AG09319 (cell line): Measurements from ENCODE around the gene ZCCHC14.

ENCODE experiments used
- DNase-seq: peaks from one replicate; pipeline ENCODE4 v3.0.0-alpha.2; 2010; ENCODE audit warnings: low read depth; ENCODE audit errors: extremely low read depth
- TF ChIP-seq, protein P1 (sequence below): IDR thresholded peaks from 2 replicates; pipeline ENCODE4 v1.5.1; 2011; ENCODE audit warnings: low read depth, mild to moderate bottlenecking, inconsistent platforms, low read length, moderate library complexity

The ZCCHC14 gene

DNA sequence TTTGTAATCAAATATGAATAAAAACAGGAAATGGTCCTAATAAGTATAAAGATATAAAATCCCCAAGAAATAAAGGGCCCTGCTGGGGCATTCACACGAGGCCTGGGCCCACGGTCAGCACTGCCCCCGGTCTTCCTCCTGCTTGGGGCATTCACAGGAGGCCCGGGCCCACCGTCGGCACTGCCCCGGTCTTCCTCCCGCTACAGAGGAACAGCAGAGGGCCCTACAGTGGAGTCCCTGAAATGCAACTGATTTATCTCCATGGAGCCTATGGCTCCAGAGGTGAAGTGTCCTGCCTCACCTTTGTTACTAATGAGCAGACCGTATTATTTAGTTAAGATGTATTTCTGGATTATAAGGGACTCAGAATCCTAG, 54.2 kb downstream of the ZCCHC14 start:
- DNase-seq, result no peak
- TF ChIP-seq, protein P1, sequence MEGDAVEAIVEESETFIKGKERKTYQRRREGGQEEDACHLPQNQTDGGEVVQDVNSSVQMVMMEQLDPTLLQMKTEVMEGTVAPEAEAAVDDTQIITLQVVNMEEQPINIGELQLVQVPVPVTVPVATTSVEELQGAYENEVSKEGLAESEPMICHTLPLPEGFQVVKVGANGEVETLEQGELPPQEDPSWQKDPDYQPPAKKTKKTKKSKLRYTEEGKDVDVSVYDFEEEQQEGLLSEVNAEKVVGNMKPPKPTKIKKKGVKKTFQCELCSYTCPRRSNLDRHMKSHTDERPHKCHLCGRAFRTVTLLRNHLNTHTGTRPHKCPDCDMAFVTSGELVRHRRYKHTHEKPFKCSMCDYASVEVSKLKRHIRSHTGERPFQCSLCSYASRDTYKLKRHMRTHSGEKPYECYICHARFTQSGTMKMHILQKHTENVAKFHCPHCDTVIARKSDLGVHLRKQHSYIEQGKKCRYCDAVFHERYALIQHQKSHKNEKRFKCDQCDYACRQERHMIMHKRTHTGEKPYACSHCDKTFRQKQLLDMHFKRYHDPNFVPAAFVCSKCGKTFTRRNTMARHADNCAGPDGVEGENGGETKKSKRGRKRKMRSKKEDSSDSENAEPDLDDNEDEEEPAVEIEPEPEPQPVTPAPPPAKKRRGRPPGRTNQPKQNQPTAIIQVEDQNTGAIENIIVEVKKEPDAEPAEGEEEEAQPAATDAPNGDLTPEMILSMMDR, result no peak

DNA sequence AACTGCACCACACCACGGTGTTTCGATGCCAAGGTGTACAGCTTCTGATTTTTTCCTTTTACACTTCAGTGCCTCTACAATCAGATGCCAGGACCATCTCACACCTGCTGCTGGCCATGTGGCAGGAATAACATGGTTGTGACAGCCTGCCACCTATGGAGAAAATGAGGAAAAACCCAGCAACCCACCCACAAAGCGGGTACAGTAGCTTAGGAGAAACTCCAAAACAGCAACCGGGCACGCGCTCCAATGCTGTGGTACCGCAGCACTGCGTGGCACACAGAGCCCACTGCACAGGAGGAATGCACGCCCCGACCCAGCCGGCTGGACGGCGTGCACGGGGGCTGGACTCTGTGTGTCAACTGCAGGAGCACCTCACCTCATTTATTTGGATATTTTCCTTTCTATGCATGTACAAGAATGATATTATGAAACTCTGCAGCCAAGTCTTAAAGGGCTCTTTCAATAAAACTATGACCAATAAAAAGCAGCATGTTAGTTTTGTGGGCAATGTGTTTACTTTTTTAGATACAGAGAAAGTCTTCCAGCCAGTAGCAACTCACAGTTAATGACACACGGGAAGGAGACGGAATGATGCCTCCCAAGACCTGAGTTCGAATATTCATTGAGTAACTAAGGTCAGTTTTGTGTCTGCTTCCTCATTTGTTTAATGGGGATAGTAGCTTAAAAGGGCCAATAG, 54.8 kb downstream of the ZCCHC14 start:
- TF ChIP-seq, protein P1, result no peak

DNA sequence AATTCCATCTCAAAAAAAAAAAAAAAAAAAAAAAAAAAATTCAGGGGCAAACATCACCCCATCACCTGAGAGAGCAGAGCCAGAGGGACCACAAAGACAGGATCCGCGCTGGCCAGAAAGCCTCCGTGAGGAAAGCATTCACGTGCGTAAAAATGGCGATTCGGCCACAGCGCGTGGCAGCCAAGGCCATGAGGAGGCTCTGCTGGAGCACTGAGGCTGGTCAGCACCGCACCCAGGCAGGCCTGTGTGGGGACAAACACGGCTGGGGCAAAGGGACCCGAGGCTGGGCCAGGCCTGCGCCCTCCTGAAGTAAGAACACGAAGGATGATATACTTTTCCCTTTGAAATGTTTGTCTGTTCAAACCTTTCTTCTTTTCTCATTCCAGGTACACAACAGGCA, 55.5 kb downstream of the ZCCHC14 start:
- TF ChIP-seq, protein P1, result no peak
- no peak for DNase-seq

More for the DNA sequence above, 54.8 kb downstream of the ZCCHC14 start:
- no peak for DNase-seq

DNA sequence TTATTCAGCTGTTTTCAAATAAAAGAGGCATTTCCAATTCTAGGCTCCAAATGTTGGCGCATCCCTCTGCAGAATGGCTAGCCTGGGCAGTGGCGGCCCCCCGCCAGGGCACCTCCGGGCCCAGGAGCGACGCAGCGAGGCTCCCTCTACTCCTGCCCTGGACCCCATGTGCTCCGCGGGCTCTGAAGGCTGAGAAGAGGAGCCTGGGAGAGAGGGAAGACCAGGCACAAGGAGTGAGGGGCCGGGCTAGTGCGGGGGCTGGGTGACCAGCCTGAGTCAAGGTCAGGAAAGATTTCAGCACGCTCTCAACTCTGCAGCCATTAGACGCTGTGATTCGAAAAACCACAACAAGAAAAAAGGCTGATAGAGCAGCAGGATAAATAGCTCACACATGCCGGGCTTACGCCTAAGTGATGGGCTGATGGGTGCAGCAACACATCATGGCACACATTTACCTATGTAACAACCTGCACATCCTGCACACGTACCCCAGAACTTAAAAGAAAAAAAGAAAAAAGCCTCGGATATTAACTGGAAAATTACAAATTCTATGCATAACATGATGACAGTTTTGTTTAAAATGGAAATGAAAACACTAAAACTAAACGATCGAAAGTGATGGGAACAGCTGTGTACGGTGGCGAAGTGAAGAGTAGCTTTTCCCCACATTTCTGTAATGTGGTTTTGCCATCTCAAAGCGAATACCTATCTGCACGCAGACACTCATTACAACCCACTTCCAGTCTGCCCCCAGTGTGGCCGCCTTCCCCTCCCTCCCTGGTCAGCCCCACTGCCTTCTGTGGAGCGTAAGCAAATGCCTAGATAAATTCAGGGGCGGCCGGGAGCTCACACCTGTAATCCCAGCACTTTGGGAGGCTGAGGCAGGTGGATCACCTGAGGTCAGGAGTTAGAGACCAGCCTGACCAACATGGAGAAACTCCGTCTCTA, 56.3 kb downstream of the ZCCHC14 start:
- TF ChIP-seq, protein P1, result no peak
- no peak for DNase-seq

DNA sequence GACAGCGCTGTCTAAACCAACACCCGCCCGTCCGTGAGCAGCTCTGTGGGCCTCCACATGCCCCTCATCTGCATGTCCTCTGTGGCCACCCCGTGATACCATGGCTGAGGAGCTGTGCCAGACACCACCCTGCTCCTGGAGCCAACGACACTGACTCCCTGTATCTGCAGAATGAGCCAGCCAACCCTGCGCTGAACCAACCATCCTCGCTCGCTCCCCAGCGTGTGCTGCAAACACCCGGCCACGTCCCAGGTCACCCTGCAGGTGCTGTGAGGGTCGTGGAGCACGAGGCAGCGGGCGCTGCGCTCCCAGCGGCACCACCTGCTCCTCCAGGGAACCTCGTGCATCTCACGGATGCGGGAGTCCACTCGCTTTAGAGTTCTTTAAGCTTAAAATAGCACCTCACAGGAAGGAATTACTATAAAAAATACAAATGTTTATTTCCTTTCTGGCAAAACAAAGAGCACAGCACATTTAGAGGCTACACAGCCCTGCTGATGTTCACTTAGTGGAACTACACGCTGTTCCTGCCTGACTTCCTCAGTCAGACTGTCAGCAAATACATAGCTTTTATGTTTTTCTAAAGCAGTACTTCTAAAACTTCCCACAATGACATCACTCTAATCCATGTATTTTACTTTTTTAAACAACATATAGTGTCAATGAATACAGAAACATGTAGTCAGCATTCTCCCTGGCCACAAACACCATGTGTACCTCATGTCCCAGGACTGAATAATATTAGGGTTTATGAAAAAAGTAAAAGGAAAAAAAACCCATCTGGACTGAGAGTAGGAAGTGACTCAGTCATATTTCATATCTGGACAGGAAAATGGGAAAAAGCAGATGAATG, 57.2 kb downstream of the ZCCHC14 start:
- TF ChIP-seq, protein P1, result no peak
- no peak for DNase-seq

DNA sequence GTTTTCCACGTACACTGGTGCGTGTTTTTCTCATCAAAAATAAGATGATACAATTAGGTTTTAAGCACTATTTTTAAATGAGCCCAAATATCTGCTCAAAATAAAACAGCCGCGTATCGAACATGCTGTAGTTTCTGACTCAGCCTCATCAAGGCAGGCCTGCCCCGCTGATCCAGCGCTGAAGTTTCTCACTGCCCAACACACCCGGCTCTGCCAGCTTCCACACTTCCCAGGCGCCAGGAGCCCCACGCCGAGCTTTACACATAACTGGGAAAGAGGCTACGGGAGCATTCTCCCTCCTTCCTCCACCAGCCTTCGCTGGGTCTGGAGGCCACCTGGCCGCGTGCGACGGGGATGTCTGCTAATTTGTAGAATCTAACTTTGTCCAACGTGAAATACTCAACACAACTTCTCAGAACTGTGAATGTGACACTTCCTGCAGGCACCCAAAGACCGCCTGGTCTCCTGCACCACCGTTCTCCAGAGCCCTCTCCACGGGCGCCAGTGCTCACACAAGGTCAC, 58.6 kb downstream of the ZCCHC14 start:
- no peak for DNase-seq
- TF ChIP-seq, protein P1, result no peak
